ENCODE results near the gene TEX9.

TEX9 gene

DNA sequence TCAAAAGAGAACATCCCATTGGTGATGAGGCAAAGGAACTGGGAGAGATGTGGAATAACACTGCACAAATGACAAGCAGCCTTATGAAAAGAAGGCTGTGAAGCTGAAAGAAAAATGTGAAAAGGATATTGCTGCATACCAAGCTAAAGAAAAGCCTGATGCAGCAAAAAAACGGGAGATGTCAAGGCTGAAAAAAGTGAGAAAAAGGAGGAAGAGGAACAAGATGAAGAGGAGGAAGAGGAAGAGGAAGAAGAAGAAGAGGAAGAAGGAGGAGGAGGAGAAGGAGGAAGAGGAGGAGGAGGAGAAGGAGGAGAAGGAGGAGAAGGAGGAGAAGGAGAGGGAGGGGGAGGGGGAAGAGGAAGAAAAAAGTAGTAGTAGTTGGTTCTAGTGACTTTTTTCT lies 41.8 kb upstream of the TEX9 start:
- TF ChIP-seq, protein P1, sequence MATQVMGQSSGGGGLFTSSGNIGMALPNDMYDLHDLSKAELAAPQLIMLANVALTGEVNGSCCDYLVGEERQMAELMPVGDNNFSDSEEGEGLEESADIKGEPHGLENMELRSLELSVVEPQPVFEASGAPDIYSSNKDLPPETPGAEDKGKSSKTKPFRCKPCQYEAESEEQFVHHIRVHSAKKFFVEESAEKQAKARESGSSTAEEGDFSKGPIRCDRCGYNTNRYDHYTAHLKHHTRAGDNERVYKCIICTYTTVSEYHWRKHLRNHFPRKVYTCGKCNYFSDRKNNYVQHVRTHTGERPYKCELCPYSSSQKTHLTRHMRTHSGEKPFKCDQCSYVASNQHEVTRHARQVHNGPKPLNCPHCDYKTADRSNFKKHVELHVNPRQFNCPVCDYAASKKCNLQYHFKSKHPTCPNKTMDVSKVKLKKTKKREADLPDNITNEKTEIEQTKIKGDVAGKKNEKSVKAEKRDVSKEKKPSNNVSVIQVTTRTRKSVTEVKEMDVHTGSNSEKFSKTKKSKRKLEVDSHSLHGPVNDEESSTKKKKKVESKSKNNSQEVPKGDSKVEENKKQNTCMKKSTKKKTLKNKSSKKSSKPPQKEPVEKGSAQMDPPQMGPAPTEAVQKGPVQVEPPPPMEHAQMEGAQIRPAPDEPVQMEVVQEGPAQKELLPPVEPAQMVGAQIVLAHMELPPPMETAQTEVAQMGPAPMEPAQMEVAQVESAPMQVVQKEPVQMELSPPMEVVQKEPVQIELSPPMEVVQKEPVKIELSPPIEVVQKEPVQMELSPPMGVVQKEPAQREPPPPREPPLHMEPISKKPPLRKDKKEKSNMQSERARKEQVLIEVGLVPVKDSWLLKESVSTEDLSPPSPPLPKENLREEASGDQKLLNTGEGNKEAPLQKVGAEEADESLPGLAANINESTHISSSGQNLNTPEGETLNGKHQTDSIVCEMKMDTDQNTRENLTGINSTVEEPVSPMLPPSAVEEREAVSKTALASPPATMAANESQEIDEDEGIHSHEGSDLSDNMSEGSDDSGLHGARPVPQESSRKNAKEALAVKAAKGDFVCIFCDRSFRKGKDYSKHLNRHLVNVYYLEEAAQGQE (IDR thresholded peaks at IDR 0.05; ENCODE audit: insufficient read depth in 1 of 2, low read depth in 2 of 2, low read length in 2 of 2) = no peak
- TF ChIP-seq SIN3A (IDR thresholded peaks at IDR 0.05; ENCODE audit: borderline replicate concordance, insufficient read depth, low read length) = no peak
- TF ChIP-seq POLR2AphosphoS5 (IDR thresholded peaks at IDR 0.05; ENCODE audit: low read depth, low read length) = no peak
- TF ChIP-seq TAF1 (IDR thresholded peaks at IDR 0.05; ENCODE audit: borderline replicate concordance, insufficient read depth, low read length) = no peak
- TF ChIP-seq FOXP2 (optimal IDR thresholded peaks at IDR 0.05; ENCODE audit: borderline replicate concordance, extremely low read depth, extremely low read length, insufficient read depth) = no peak

DNA sequence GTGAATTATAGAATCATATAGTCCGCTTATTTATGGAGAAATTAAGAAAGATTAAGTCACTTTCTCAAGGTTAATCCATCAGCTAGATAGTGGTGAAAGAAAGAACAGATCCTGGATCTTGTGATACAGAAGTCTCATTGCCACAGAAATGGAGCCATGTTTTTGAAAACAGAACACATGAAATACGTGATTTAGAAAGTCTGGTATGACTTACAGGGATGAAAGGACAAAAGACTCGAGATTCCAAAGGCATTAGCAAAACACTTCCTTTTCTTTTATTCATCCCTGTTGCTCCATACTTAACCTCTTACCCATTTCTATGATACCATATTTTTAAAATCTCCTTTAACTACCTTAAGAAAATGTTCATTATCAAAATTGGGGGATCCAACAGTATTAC lies 40.0 kb upstream of the TEX9 start:
- TF ChIP-seq SIN3A (IDR thresholded peaks at IDR 0.05; ENCODE audit: borderline replicate concordance, insufficient read depth, low read length) = no peak
- TF ChIP-seq TAF1 (IDR thresholded peaks at IDR 0.05; ENCODE audit: borderline replicate concordance, insufficient read depth, low read length) = no peak
- TF ChIP-seq, protein P1 (IDR thresholded peaks at IDR 0.05; ENCODE audit: insufficient read depth in 1 of 2, low read depth in 2 of 2, low read length in 2 of 2) = no peak
- no peak for TF ChIP-seq FOXP2 (optimal IDR thresholded peaks at IDR 0.05; ENCODE audit: borderline replicate concordance, extremely low read depth, extremely low read length, insufficient read depth)
- no peak for TF ChIP-seq POLR2AphosphoS5 (IDR thresholded peaks at IDR 0.05; ENCODE audit: low read depth, low read length)

DNA sequence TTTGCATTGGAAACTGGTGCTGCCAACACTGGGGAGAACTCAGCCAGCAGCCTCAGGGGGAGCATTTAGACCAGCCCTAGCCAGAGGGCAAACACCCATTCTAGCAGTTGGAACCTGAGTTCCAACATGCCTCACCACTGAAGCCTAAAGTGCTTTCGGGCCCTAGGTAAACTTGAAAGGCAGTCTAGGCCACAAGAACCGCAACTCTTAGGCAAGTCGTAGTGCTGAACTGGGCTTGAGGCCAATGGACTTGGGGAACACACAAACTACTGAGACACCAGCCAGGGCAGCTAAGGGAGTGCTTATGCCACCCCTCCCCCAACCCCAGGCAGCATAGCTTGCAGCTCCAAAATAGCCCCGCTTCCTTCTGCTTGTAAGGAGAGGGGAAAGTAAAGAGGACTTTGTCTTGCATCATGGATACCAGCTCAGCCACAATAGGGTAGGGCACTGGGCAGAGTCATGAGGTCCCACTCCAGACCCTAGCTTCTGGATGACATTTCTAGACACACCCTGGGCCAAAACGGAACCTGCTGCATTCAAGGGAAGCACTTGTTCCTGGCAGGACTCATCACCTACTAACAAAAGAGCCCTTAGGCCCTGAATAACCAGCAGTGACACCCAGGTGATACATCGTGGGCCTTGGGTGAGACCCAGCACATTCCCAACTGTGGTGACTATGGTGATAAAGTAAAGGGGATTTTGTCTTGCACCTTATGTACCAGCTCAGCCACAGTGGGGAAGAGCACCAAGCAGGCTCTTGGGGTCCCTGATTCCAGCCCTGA lies 37.3 kb upstream of the TEX9 start:
- TF ChIP-seq TAF1 (IDR thresholded peaks at IDR 0.05; ENCODE audit: borderline replicate concordance, insufficient read depth, low read length) (no peak), POLR2AphosphoS5 (IDR thresholded peaks at IDR 0.05; ENCODE audit: low read depth, low read length) (no peak), FOXP2 (optimal IDR thresholded peaks at IDR 0.05; ENCODE audit: borderline replicate concordance, extremely low read depth, extremely low read length, insufficient read depth) (no peak), SIN3A (IDR thresholded peaks at IDR 0.05; ENCODE audit: borderline replicate concordance, insufficient read depth, low read length) (no peak)
- TF ChIP-seq, protein P1 (IDR thresholded peaks at IDR 0.05; ENCODE audit: insufficient read depth in 1 of 2, low read depth in 2 of 2, low read length in 2 of 2) = no peak

DNA sequence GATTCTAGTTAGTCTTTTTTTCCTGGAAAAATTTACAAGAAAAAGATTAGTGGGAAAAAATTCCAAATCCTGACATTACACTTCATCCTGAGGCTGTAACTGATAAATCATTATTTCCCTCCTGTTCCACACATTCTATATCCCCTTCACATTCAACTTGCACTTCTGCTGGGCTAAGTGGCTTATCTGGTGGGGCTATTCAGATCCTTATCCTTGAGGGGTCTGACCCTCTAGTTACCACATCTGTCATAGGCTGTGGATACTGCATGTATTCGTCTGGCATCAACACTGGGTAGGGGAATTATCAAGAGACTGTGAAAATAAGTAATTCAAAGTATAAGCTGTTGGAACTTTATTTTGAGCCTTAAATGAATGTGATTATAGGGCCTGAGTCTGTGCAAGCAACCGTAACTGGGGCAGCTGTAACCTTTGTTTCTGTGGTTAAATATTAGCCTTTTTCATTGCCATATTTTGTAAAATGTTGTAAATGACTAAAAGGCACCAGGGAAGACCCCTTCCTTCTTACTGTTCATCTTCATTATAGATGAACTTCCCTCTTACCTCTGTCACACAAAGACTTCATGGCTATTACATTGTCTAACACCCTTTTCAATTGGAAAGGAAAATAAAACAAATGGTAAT lies 28.0 kb upstream of the TEX9 start:
- TF ChIP-seq POLR2AphosphoS5 (IDR thresholded peaks at IDR 0.05; ENCODE audit: low read depth, low read length) = no peak
- no peak for TF ChIP-seq TAF1 (IDR thresholded peaks at IDR 0.05; ENCODE audit: borderline replicate concordance, insufficient read depth, low read length)
- TF ChIP-seq, protein P1 (IDR thresholded peaks at IDR 0.05; ENCODE audit: insufficient read depth in 1 of 2, low read depth in 2 of 2, low read length in 2 of 2) = no peak
- TF ChIP-seq FOXP2 (optimal IDR thresholded peaks at IDR 0.05; ENCODE audit: borderline replicate concordance, extremely low read depth, extremely low read length, insufficient read depth) = no peak
- TF ChIP-seq SIN3A (IDR thresholded peaks at IDR 0.05; ENCODE audit: borderline replicate concordance, insufficient read depth, low read length) = no peak

Measured in PFSK-1 (cell line).